HepG2 (cell line): ENCODE results near the gene SS18L1. TPM values are rescaled to one million over a fixed set of nuclear protein-coding genes. Genes with fewer than 3 reads are reported as not detected.

Experiments
- ATAC-seq: fragments of 200-7000 bp; cut with Tn5 transposase; 3 replicates; pipeline ENCODE4 v1.9.1; 2020; ENCODE audit warnings: mild to moderate bottlenecking, moderate library complexity
- BruUV-seq: library from RNA; stranded (reverse); fragments of 400-500 nt; replicated peaks from 2 replicates; lab custom pipeline; 2021; lab: Mats Ljungman, UMichigan
- CTCF ChIA-PET: fragments of 300-600 bp; formaldehyde crosslinking; extraction: SDS; loops from one replicate; lab custom pipeline; 2021; ENCODE audit warnings: low total read pairs, inconsistent platforms, low intra/inter-chr PET ratio; lab: Yijun Ruan, JAX
- POLR2A ChIA-PET: fragments of 350-600 bp; sonication (Branson Sonifier 250); formaldehyde crosslinking; loops from one replicate; lab custom pipeline; 2020; ENCODE audit warnings: antibody characterized with exemption, inconsistent platforms; lab: Yijun Ruan, JAX
- DNase-seq: peaks from one replicate; pipeline ENCODE4 v3.0.0-alpha.2; 2015; ENCODE audit warnings: low spot score
- FAIRE-seq: peaks from 3 replicates; lab custom pipeline; 2011; peaks lifted over from hg19 to GRCh38; lab: Jason Lieb, UNC
- H2AFZ ChIP-seq: one replicate; pipeline ENCODE4 v1.6.1; 2011; ENCODE audit warnings: low read length, inconsistent platforms
- H3K27ac ChIP-seq: fragments of 300-600 bp; 3 replicates; pipeline ENCODE4 v1.8.0; 2011; ENCODE audit warnings: mixed run types, mild to moderate bottlenecking, mixed read lengths, low read length, inconsistent platforms; ENCODE audit not compliant: insufficient read depth; ENCODE audit errors: extremely low read length
- H3K27me3 ChIP-seq, 2 experiments: fragments of 200-600 bp in 1 of 2; 2 replicates in 1 of 2; 3 replicates in 1 of 2; pipeline versions ENCODE4 v1.6.0 to v1.8.0; 2011; ENCODE audit warnings: low read length in 2 of 2, mild to moderate bottlenecking in 2 of 2, moderate library complexity in 2 of 2, inconsistent platforms in 1 of 2; ENCODE audit not compliant: insufficient read depth in 2 of 2, control insufficient read depth in 1 of 2
- H3K36me3 ChIP-seq, 2 experiments: fragments of 200-600 bp in 1 of 2; replicated peaks in 1 of 2; 2 replicates in 1 of 2; 3 replicates in 1 of 2; pipeline versions ENCODE4 v1.5.1 to v1.8.0; 2011; ENCODE audit warnings: low read length in 2 of 2, inconsistent platforms in 1 of 2; ENCODE audit not compliant: insufficient read depth in 2 of 2, control insufficient read depth in 1 of 2
- H3K4me1 ChIP-seq: 2 replicates; pipeline ENCODE4 v1.5.1; 2012; ENCODE audit warnings: low read length, inconsistent platforms; ENCODE audit not compliant: insufficient read depth
- H3K4me2 ChIP-seq: 2 replicates; pipeline ENCODE4 v1.6.0; 2011; ENCODE audit warnings: low read depth, low read length, inconsistent platforms
- H3K4me3 ChIP-seq, 3 experiments: fragments of 200-600 bp in 1 of 3; sonication (generic), shearing (Covaris generic) in 1 of 3; replicated peaks in 1 of 3; 2 replicates each; pipeline ENCODE4 v1.5.1; 2011 to 2016; ENCODE audit warnings: low read length in 3 of 3, inconsistent platforms in 2 of 3, low read depth in 2 of 3, mild to moderate bottlenecking in 2 of 3, control low read depth in 1 of 3, mixed read lengths in 1 of 3; ENCODE audit not compliant: insufficient read depth in 1 of 3
- H3K79me2 ChIP-seq: one replicate; pipeline ENCODE4 v1.6.1; 2011; ENCODE audit warnings: low read length, inconsistent platforms; ENCODE audit not compliant: insufficient read depth
- H3K9ac ChIP-seq: 2 replicates; pipeline ENCODE4 v1.6.0; 2011; ENCODE audit warnings: mild to moderate bottlenecking, low read depth, low read length, inconsistent platforms; ENCODE audit not compliant: insufficient read depth
- H3K9me3 ChIP-seq: 2 replicates; pipeline ENCODE4 v1.5.1; 2012; ENCODE audit warnings: mild to moderate bottlenecking, low read length
- H4K20me1 ChIP-seq: 2 replicates; pipeline ENCODE4 v1.6.0; 2011; ENCODE audit warnings: inconsistent platforms, mild to moderate bottlenecking, low read length, moderate library complexity; ENCODE audit not compliant: insufficient read depth
- ETV5 ChIP-seq: IDR thresholded peaks from 2 replicates; pipeline ENCODE4 v1.6.1; 2018; ENCODE audit warnings: missing biosample characterization, missing genetic modification reagents, inconsistent platforms, borderline replicate concordance
- FIP1L1 ChIP-seq: fragments of 200-400 bp; formaldehyde crosslinking; IDR thresholded peaks from 2 replicates; pipeline ENCODE4 v1.6.1; 2018; ENCODE audit warnings: low read depth, mild to moderate bottlenecking, low read length, moderate library complexity, borderline replicate concordance; ENCODE audit not compliant: insufficient read depth
- FUBP1 ChIP-seq: sonication (generic); formaldehyde crosslinking; IDR thresholded peaks from 2 replicates; pipeline ENCODE4 v1.5.1; 2020; ENCODE audit warnings: missing genetic modification reagents, mild to moderate bottlenecking, borderline replicate concordance
- HMG20B ChIP-seq: conservative IDR thresholded peaks from 2 replicates; pipeline ENCODE4 v1.6.1; 2016; ENCODE audit warnings: missing genetic modification reagents, missing compliant biosample characterization
- KDM3A ChIP-seq: IDR thresholded peaks from 2 replicates; pipeline ENCODE4 v1.6.1; 2018; ENCODE audit warnings: low read depth, missing compliant biosample characterization
- MIXL1 ChIP-seq: IDR thresholded peaks from 2 replicates; pipeline ENCODE4 v1.6.1; 2016
- NBN ChIP-seq: fragments of 450-650 bp; conservative IDR thresholded peaks from 2 replicates; pipeline ENCODE4 v1.6.1; 2017
- THAP8 ChIP-seq: sonication (generic); formaldehyde crosslinking; IDR thresholded peaks from 2 replicates; pipeline ENCODE4 v1.5.1; 2020; ENCODE audit warnings: missing genetic modification reagents, mild to moderate bottlenecking, borderline replicate concordance
- WGBS: methylation state at CpG from one replicate; pipeline ENCODE4 v1.1.6; 2017; ENCODE audit warnings: low lambda C conversion rate; 5-methylcytosine and 5-hydroxymethylcytosine counted together
- in situ Hi-C: cut with HindIII; loops from 2 replicates; pipeline ENCODE4 v1.10.0; 2017; ENCODE audit warnings: low pct_unique_long_range_greater_than_20kb; ENCODE audit not compliant: extremely low pct_ligation_motif_present
- intact Hi-C: fragments of 100-400 bp; cut with micrococcal nuclease; formaldehyde crosslinking; loops from one replicate; pipeline ENCODE4 v1.10.0; 2022; ENCODE audit not compliant: unreplicated experiment
- polyA plus RNA-seq, 8 experiments: library from polyadenylated mRNA; depleted of rRNA in 3 of 8; stranded (reverse) in 7 of 8; unstranded in 1 of 8; fragments of >200 nt; fragmentation: Illumina TruSeq in 4 of 8; extraction: Trizol in 4 of 8; gene quantifications; 2 replicates each; pipeline versions ENCODE4 v1.2.1 to v1.2.3, GENCODE V29; 2011 to 2016; ENCODE audit warnings: low read depth in 4 of 8, missing spikeins in 1 of 8, mixed read lengths in 1 of 8; ENCODE audit not compliant: insufficient read depth in 1 of 8
- total RNA-seq, 5 experiments: library from RNA; depleted of rRNA; stranded (reverse); fragments of >200 nt; fragmentation: Illumina TruSeq; extraction: Trizol; gene quantifications; 2 replicates each; pipeline ENCODE4 v1.2.3, GENCODE V29; 2016; ENCODE audit warnings: low read depth in 1 of 5
- TF ChIP-seq, protein P1 (sequence below): IDR thresholded peaks from 2 replicates; pipeline ENCODE4 v1.6.1; 2018; ENCODE audit warnings: missing genetic modification reagents, mild to moderate bottlenecking, missing compliant biosample characterization

The SS18L1 gene
- total and polyA plus RNA-seq, 2 of the 13 experiments (the other 11 are each of a cell fraction or from before 2014, with no cell fraction given) = 17.8 to 27.6 TPM

DNA sequence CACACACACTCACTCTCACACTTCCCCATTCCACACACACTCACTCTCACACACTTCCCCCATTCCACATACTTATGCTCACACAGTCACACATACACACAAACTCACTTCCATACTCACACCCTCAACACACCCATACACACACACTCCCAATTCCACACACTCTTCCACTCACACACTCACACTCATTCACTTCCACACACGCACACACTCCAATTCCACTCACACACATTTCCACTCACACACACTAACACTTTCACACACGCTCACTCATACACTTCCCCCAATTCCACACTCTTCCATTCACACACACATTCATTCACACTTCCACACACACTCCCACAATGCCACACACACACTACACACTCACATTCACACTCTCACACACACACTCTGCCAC lies 86.7 kb downstream of the SS18L1 start (continued):
- peak; percentile 98 for TF ChIP-seq NBN

DNA sequence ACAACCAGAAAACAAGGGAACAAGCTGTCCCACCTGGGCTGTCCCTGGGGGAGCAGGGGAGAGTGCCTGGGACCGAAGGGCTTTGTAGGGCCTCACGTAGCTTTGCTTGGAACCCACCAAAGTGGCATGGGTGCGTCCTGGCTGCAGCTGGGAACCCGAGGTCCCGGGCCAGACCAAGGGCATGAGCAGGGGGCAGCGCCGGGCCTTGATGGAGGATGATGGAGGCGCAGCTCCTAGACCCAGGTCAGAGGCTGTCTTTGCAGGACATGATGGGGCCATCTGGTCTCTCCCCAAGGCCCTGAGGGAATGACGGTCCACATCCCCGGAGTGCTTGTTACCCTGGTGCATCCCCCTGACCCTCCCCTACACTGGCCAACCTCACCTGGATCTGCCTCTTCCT lies 87.1 kb downstream of the SS18L1 start:
- ChIA-PET POLR2A (no interaction called here), CTCF (no interaction called here)
- no peak overlapping the region for H3K9ac ChIP-seq
- no TSS peak for BruUV-seq
- TF ChIP-seq ETV5 (CRISPR knock-in tag) = no peak
- TF ChIP-seq, protein P1, sequence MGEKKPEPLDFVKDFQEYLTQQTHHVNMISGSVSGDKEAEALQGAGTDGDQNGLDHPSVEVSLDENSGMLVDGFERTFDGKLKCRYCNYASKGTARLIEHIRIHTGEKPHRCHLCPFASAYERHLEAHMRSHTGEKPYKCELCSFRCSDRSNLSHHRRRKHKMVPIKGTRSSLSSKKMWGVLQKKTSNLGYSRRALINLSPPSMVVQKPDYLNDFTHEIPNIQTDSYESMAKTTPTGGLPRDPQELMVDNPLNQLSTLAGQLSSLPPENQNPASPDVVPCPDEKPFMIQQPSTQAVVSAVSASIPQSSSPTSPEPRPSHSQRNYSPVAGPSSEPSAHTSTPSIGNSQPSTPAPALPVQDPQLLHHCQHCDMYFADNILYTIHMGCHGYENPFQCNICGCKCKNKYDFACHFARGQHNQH (CRISPR knock-in tag) = no peak
- no peak for TF ChIP-seq FIP1L1
- no peak for TF ChIP-seq KDM3A (CRISPR knock-in tag)
- no peak for TF ChIP-seq MIXL1
- no peak for TF ChIP-seq FUBP1 (CRISPR knock-in tag)
- TF ChIP-seq THAP8 (CRISPR knock-in tag) = no peak
- TF ChIP-seq HMG20B (CRISPR knock-in tag) = no peak
- H3K9me3 ChIP-seq = no peaks in the 10 kb centered on the region
- ATAC-seq = no peak
- FAIRE-seq = no peak
- in situ Hi-C loops = no loop called here
- H3K36me3 ChIP-seq = no peaks in the 10 kb centered on the region
- H3K27ac ChIP-seq = no peak overlapping the region
- peaks cover under 1% of the 10 kb centered on the region; the same call in 1 of the 2 replicates for H4K20me1 ChIP-seq
- no peak overlapping the region for H3K4me2 ChIP-seq
- intact Hi-C loops = no loop called here
- WGBS = 33% methylated on average over 8 of the region's 10 CpGs
- peaks cover 21% of the 10 kb centered on the region for H3K4me1 ChIP-seq
- H3K79me2 ChIP-seq = no peaks in the 10 kb centered on the region
- DNase-seq = no peak
- no peak overlapping the region for H3K4me3 ChIP-seq
- no peak overlapping the region for H2AFZ ChIP-seq
- H3K27me3 ChIP-seq = peaks cover 25 to 50% of the 10 kb centered on the region in 2 experiments
